ENCODE data around the gene LPO.

DNA sequence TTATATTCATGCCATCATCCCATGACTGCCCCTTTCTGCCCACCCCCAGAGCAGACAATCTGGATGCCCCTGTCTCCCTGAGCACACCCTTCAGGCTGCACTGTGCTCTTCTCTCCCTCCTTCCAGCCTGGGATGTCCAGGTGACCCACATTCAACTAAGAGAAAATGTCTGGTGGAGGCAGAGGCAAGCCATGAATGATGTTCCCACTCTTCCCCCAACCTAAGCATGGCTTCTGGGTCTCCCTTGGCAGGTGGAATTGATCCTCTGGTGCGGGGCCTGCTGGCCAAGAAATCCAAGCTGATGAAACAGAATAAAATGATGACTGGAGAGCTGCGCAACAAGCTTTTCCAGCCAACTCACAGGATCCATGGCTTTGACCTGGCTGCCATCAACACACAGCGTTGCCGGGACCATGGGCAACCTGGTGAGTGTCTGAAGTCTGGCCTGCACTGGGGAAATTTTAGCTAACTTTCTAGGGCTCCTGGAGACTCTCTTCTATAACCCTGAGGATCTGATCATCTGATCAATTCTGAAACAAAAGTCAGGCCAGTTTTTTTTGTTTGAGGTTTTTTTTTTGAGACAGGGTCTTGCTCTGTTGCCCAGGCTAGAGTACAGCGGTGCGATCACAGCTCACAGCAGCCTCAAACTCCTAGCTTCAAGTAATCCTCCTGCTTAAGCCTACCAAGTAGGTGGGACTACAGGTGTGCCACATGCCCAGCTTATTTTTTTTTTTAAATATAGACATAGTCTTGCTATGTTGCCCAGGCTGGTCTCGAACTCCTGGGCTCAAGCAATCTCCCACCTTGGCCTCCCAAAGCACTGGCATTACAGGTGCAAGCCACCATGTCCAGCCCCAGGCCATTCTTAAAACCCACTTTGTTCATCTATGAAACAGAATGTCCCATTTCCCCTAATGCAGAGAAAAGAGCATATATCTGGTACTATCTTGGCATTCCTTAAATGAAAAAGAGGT is 27.8 kb downstream of the LPO start:
- no peak for TF ChIP-seq POLR2A (IDR thresholded peaks at IDR 0.05; ENCODE audit: low read depth, low read length)
- TF ChIP-seq TAF1 (IDR thresholded peaks at IDR 0.05; ENCODE audit: borderline replicate concordance, low read depth, low read length) = no peak
